Measurements from ENCODE around the gene PPM1B.
"Not testable (repeated sequence)": the region's sequence is repeated elsewhere in the genome, so short reads cannot be mapped to it uniquely, and the experiment has no call there.

PPM1B gene

GRCh38 chr2:44168681-44169154 lies at the start of gene PPM1B:
Gene PPM1B (plus strand): TSS chr2:44168875. CDS start chr2:44201200, 32,325 bp downstream.
- peak; percentile 100 for DNase-seq (ENCODE audit: low read depth)

DNA sequence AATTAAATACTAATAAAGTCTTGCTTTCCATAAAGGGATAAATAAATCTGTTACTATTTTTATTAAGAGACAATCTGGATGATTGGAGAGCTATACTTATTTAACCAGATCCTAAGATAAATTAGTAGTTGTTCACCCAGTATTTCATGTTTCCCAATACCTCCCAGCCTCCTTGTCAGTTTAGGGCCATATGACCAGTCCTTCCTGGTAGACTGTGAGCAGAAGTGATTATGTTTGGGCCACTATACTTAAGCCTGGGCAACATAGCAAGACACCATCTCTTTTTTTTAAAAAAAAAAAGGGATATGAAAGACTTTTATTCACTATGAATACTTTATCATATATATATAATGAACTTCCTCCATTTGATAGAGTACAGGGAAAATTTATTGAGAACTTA lies 48.8 kb upstream of the PPM1B start:
- no peak for DNase-seq (ENCODE audit: low read depth)

DNA sequence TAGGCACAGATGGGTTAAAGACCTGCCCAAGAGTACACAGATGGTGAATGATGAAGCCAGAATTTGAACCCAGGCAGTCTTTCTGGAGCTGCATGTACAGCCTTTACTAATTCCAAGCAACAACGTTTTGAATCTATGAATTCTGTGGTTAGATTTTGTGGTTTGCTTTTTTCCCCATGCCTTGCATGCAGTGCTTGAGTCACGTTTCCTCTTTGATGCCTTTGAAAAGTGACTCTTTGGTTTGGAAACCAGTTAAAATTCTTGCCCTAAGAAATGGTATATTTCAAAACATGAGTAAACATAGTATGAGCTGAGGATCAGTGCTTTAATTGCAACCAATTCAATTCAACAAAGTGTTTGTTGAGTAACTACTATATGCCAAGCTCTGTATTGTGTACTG lies 48.2 kb upstream of the PPM1B start:
- DNase-seq (ENCODE audit: low read depth), result no peak

DNA sequence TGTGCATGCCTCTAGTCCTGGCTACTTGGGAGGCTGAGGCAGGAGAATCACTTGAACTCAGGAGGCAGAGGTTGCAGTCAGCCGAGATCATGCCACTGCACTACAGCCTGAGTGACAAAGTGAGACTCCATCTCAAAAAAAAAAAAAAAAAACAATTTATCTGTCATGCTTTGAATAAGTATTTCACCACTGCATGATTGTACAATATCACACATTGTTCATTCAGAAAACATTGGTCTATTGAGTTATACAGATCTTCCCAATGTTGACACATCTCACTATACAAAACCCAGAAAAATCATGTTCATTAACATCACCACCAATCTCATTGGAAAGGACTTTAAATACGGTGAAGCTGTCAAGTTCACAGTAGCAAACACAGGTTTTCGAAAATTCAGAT lies 46.8 kb upstream of the PPM1B start:
- DNase-seq (ENCODE audit: low read depth), result no peak

- no peak for DNase-seq (ENCODE audit: low read depth)
Measured at GRCh38 chr2:44124500-44124899, 44.2 kb upstream of the PPM1B start.

GRCh38 chr2:44126106-44126797 lies 42.4 kb upstream of the PPM1B start:
- no peak for DNase-seq (ENCODE audit: low read depth)

GRCh38 chr2:44130441-44130840 lies 38.2 kb upstream of the PPM1B start:
- DNase-seq (ENCODE audit: low read depth), result no peak

GRCh38 chr2:44131177-44131576 lies 37.5 kb upstream of the PPM1B start:
- DNase-seq (ENCODE audit: low read depth), result no peak

DNA sequence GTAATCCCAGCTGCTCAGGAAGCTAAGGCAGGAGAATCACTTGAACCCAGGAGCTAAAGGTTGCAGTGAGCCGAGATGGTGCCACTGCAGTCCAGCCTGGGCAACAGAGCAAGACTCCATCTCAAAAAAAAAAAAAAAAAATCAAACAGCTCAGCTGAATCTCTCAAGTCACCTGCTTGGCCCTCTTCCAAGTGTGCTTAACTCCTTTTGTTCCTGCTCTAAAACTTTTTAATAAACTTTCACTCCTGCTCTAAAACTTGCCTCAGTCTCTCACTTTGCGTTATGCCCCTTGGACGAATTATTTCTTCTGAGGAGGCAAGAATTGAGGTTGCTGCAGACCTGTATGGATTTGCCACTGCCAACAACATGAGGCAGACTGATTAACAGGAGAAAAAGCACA lies 35.1 kb upstream of the PPM1B start:
- not testable (repeated sequence) for DNase-seq (ENCODE audit: low read depth)

GRCh38 chr2:44134848-44135247 lies 33.8 kb upstream of the PPM1B start:
- no peak for DNase-seq (ENCODE audit: low read depth)

DNA sequence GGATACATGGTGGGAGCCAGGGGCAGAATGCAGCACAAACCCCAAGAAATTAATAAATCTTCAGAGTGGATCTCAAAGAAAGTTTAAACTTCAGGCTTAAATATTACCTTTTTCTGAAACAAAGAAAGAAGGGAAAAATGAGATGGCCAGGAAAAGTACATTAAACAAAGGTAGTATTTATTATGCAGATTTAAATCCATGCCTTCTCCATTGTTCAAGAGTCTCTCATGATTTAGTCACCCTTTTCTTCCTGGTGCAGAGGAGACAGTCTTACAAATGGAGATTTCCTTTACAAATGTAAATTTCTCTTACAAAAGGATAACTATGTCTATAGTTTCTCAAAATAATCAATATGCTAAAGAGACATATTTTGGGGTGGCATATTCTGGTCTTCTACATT lies 33.4 kb upstream of the PPM1B start:
- DNase-seq (ENCODE audit: low read depth), result no peak

GRCh38 chr2:44135771-44136170 lies 32.9 kb upstream of the PPM1B start:
- no peak for DNase-seq (ENCODE audit: low read depth)

- no peak for DNase-seq (ENCODE audit: low read depth)
Measured at GRCh38 chr2:44136252-44136651, 32.4 kb upstream of the PPM1B start.

- no peak for DNase-seq (ENCODE audit: low read depth)
Measured at GRCh38 chr2:44137048-44137447, 31.6 kb upstream of the PPM1B start.

DNA sequence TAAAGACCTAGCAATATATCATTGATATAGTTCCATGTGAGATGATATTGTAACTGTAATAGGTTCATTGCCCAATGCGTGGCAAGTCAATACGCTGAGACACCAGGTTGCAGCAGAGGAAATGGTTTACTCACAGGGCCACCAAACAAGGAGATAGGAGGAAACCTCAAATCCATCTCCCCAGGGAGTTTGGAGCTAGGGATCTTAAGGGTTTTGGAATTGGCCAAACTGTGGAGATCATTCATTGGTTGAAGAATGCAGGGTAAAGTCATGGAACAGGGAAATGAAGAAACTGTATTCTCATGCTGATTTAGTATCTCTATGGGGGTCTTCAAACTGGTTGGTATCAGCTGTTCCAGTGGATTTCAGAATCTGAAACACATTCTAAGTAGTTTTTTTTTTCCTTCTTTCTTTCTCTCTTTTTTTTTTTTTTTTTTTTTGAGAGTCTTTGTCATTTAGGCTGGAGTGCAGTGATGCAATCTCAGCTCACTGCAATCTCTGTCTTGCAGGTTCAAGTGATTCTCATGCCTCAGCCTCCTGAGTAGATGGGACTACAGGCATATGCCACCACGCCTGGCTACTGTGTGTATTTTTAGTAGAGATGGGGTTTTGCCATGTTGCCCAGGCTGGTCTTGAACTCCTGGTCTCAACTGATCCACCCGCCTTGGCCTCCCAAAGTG lies 30.7 kb upstream of the PPM1B start:
- DNase-seq (ENCODE audit: low read depth), result no peak

DNA sequence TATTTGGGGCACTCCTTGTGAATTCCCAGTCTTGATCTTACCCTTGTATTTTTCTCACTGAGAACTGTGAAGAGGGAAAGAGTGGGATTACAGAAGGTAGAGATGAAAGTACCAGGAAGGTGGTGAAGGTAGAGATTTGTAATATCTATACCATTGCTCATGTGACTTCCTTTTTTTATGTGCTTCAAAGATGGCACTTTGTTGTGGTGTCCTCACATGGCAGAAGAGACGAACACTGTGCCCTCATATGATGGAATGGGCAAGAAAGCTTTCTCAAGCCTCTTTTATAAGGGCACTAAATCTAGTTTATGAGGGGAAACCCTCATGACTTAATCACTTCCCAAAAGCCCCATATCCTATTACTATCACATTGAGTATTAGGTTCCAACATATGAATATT lies 28.9 kb upstream of the PPM1B start:
- no peak for DNase-seq (ENCODE audit: low read depth)

DNA sequence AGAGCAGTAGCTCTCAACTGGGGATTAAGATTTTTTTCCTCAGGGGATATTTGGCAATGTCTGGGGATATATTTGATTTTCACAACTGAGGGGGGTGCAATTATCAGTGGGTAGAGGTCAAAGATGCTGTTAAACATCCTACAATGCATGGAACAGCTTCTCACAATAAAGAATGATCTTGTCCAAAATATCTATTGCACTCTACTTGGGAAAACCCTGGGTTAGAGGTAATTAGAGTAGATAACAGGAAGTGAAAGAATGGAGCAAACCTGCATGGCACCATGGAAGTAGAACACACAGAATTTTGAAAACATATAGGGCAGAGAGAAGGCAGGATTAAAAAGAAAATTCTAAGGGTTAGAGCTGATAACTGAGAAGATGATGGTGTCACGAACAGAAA lies 26.4 kb upstream of the PPM1B start:
- DNase-seq (ENCODE audit: low read depth), result no peak

GRCh38 chr2:44143701-44144100 lies 25.0 kb upstream of the PPM1B start:
- no peak for DNase-seq (ENCODE audit: low read depth)

- no peak for DNase-seq (ENCODE audit: low read depth)
Measured at GRCh38 chr2:44148999-44149398, 19.7 kb upstream of the PPM1B start.

GRCh38 chr2:44150473-44150872 lies 18.2 kb upstream of the PPM1B start:
- DNase-seq (ENCODE audit: low read depth), result no peak

GRCh38 chr2:44152865-44153669 lies 15.6 kb upstream of the PPM1B start:
- DNase-seq (ENCODE audit: low read depth), result no peak

- DNase-seq (ENCODE audit: low read depth), result no peak
Measured at GRCh38 chr2:44155666-44156446, 12.8 kb upstream of the PPM1B start.

Measured in stimulated activated CD8-positive, alpha-beta memory T cell treated with anti-CD3 and anti-CD28 coated beads, Interleukin-15, amount 100 ng/mL, for 1 hour (primary cell).